ENCODE data around the gene BUD23.
A peak's percentile ranks its signal among the peaks of the same experiment; 100 is the strongest.
"Not testable (repeated sequence)": the region's sequence is repeated elsewhere in the genome, so short reads cannot be mapped to it uniquely, and the experiment has no call there.

BUD23 gene

GRCh38 chr7:73718905-73719805 is 35.8 kb downstream of the BUD23 start, which contains the start of gene STX1A:
STX1A (minus strand) TSS chr7:73719669; CDS start chr7:73719631, 38 bp downstream.
- DNase-seq (ENCODE audit: low read depth in 2 of 3, low spot score in 1 of 3) = peak; percentile 48 to 69 (median 55)

GRCh38 chr7:73719806-73720169 is 36.4 kb downstream of the BUD23 start:
- DNase-seq (ENCODE audit: low read depth in 2 of 3, low spot score in 1 of 3) = no peak

DNA sequence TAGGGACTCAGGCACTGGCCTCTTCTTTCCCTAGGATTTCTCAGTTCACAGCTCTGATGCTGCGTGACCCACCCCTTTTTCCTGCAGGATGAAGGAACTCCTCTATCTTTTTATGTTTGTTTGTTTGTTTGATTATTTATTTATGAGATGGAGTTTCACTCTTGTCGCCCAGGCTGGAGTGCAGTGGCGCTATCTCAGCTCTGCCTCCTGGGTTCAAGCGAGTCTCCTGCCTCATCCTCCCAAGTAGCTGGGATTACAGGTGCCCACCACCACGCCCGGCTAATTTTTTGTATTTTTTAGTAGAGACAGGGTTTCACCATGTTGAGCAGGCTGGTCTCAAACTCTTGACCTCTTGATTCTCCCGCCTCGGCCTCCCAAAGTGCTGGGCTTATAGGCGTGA is 37.0 kb downstream of the BUD23 start:
- DNase-seq (ENCODE audit: low read depth in 2 of 3, low spot score in 1 of 3) = not testable (repeated sequence)

DNA sequence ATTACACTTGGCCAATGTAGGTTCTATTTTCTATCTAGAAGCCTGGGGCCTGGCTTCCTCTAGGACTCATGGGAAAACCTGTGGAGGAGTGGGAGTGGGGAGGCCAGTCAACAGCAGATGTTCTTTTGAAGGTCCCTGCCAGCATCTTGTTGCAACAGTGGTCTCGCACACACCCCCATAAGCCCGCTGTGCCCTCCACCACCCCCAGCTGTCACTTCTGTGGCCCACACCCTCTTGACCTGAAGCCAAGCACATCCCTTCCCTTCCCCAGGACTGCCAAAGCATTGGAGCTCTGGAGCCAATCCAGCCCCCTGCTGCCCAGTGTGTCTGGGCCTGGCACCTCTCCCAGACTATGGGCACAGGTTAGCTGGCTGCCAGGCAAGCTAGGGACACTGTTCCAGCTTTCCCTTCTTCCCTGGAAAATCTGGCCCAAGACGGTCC is 38.0 kb downstream of the BUD23 start:
- DNase-seq (ENCODE audit: low read depth in 2 of 3, low spot score in 1 of 3) = no peak

DNA sequence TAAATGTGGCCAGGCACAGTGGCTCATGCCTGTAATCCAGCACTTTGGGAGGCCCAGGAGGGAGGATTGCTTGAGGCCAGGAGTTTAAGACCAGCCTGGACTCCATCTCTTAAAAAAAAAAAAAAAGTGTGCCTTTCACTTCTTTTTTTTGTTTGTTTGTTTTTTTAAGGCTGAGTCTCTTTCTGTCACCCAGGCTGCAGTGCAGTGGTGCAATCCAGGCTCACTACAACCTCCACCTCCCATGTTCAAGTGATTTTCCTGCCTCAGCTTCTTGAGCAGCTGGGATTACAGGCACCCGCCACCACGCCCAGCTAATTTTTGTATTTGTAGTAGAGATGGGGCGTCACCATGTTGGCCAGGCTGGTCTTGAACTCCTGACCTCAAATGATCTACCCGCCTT is 38.8 kb downstream of the BUD23 start:
- DNase-seq (ENCODE audit: low read depth in 2 of 3, low spot score in 1 of 3) = not testable (repeated sequence)

GRCh38 chr7:73722785-73723184 is 39.4 kb downstream of the BUD23 start:
- no peak for DNase-seq (ENCODE audit: low read depth in 2 of 3, low spot score in 1 of 3)

DNA sequence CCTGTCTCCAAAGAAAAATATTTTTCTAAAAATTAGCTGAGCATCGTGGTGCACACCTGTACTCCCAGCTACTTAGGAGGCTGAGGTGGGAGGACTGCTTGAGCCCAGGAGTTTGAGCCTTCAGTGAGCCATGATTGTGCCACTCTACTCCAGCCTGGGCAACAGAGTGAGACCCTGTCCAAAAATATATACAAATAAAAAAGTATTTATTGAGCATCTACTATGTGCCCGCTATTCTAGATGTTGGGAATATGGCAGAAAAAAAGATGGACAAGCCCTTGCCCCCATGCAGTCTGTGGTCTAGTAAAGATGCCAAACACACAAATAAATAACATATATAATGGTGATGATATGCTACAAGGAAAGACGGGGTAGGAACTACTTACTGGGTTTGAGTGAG is 40.4 kb downstream of the BUD23 start:
- no peak for DNase-seq (ENCODE audit: low read depth in 2 of 3, low spot score in 1 of 3)

- no peak for DNase-seq (ENCODE audit: low read depth in 2 of 3, low spot score in 1 of 3)
Measured at GRCh38 chr7:73726083-73726466, 42.7 kb downstream of the BUD23 start.

DNA sequence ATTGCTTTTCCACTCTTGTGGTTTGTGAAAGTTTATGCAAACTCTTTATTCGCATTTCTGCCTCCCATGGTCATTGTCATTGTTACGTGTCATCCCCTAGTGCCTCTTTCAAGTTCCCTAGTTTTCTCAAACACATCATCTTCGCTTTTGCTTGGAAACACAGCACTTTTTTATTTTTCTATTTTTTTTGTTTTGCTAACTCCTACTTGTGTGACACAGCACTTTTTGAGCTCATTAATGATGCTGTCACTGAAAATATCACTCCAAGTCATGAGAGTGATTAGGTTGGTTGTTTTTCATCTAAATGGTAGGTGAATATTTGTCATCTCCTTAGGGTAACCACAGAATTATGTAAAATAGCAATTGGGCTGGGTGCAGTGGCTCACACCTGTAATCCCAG is 44.6 kb downstream of the BUD23 start:
- DNase-seq (ENCODE audit: low read depth in 2 of 3, low spot score in 1 of 3) = no peak

GRCh38 chr7:73728551-73728950 is 45.2 kb downstream of the BUD23 start:
- no peak for DNase-seq (ENCODE audit: low read depth in 2 of 3, low spot score in 1 of 3)

- DNase-seq (ENCODE audit: low read depth in 2 of 3, low spot score in 1 of 3) = no peak
Measured at GRCh38 chr7:73730485-73730884, 47.1 kb downstream of the BUD23 start.

DNA sequence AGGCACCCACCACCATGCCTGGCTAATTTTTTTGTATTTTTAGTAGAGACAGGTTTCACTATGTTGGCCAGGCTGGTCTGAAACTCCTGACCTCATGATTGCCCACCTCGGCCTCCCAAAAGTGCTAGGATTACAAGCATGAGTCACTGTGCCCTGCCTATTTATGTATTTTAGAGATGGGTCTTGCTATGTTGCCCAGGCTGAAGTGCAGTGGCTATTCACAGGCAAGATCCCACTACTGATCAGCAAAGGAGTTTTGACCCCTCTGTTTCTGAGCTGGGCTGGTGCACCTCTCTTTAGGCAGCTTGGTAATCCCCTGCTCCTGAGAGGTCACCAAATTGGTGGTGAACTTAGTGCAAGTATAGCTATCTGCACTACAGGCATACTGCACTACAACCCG is 49.0 kb downstream of the BUD23 start:
- no peak for DNase-seq (ENCODE audit: low read depth in 2 of 3, low spot score in 1 of 3)

DNA sequence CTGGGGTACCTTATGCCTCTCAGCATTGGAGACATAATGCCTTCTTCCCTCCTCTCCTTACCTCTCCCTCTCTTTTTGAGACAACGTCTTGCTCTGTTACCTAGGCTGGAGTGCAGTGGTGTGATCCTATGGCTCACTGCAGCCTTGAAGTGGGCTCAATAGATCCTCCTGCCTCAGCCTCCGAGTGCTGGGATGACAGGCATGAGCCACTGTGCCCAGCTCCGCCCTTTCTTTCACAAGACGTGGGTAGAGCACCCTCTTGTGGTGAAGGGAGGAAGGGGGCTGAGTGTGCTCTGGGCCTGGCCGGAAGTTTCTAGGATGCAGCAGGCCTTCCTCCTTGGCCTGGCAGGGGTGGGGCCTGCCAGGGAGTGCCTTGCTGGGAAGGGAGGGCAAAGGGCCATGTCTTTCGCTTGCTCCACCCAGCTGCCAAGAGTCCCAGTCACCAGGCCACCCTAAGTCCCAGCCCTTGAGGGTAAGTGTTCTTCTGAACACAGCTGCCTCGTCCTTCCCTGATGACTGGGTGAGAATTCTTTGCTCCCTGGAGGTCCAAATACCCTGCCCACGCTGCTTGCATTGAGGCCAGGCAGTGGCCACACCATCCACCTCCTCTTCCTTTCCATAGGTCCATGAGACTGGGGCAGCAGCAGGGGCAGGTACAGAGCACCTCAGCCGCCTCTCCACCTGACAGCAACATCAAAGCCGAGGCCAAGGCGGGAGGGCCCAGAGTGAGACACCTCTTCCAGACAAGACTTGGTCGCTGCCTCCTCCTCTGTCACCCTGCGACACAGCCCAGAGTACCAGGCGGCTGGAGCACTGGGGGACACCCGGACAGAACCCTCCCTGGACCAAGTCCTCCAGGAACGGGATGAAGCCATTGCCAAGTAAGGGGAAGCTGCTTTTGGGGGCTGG is 51.5 kb downstream of the BUD23 start:
- peak; percentile 71 to 90 (median 77) for DNase-seq (ENCODE audit: low read depth in 2 of 3, low spot score in 1 of 3)

DNA sequence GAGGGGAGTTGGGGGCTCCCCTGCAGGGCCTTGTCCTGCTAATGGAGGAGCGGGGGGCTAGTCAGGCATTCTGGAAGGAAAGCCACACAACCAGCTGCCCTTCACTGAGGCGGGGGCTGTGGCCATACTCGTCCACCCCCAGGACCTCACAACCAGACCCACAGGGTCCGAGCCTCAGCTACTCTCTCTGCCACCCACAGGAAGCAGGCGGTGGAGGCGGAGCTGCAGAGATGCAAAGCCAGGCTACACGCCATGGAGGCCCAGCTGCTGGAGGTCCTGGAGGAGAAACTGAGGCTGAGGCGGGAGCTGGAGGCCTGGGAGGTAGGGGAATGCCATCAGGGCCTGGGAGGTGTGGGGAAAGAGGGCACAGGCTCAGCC is 52.1 kb downstream of the BUD23 start:
- DNase-seq (ENCODE audit: low read depth in 2 of 3, low spot score in 1 of 3) = no peak

DNA sequence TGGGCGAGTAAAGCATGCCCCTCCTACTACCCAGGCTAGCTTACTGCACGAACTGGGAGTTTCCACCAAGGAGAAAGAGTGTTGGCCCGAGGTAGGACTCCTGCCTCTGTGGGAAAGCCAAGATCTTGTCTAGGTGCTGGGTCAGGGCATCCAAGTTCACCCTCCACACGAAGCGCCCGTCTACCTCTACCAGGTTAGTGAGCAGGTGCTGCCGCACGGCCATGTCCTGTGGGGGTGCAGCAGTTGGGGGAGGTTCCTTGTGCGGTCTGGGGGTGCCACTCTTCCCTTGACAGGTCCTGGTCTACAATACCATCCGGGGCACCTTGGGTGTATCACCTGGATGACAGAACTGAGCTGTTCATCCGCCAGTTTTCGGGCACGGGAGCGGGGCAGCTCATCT is 53.5 kb downstream of the BUD23 start:
- no peak for DNase-seq (ENCODE audit: low read depth in 2 of 3, low spot score in 1 of 3)

DNA sequence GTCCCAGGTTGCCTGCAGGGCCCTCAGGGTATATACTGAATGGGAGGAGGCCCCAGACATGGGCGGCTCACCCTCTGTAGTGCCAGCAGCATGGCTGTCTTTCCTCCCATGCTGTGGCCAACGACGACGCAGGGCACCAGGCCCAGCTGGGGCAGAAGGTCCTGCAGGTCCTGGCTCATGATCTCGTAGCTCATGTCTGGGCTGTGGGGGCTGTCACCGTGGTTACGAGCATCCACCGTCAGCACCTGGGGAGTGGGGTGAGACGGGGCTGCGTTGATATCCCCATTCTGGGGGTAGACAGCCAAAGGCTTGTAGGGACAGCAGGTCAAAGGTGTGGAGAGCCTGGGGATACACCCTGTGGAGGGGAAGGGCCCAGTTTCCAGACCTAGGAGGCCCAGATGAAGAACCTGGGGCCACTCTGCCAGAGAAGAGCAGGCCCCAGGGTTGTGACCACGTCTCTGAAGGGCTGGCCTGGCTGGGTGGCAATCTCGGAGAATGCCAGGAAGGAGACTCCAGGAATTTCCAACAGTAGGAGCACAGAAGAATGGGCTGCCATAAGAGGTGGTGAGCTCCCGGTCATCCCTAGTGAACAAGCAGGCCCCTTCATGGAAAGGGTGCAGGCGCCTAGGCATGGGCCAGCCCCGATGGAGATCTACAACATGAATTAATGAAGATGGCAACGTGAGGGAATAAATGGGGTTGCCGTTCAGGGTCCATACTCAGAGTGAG is 54.3 kb downstream of the BUD23 start:
- no peak for DNase-seq (ENCODE audit: low read depth in 2 of 3, low spot score in 1 of 3)

GRCh38 chr7:73738220-73738611 is 54.8 kb downstream of the BUD23 start:
- peak in 2 of 3 donors; percentile 57 to 65 for DNase-seq (ENCODE audit: low read depth in 2 of 3, low spot score in 1 of 3)

GRCh38 chr7:73738612-73739386 is 55.4 kb downstream of the BUD23 start, which contains the start of gene ABHD11:
ABHD11 (minus strand) TSS chr7:73738802; CDS start chr7:73738770, 32 bp downstream.
- DNase-seq (ENCODE audit: low read depth in 2 of 3, low spot score in 1 of 3) = peak; percentile 98 to 100 (median 98)

- no peak for DNase-seq (ENCODE audit: low read depth in 2 of 3, low spot score in 1 of 3)
Measured at GRCh38 chr7:73739387-73739767, 56.0 kb downstream of the BUD23 start.

- DNase-seq (ENCODE audit: low read depth in 2 of 3, low spot score in 1 of 3) = no peak
Measured at GRCh38 chr7:73740212-73740611, 56.8 kb downstream of the BUD23 start.

Measured in stimulated activated CD4-positive, alpha-beta T cell treated with anti-CD3 and anti-CD28 coated beads, Interleukin-12 subunit alpha, Interleukin-12 subunit beta, amount 100 ng/mL, for 48 hours (primary cell).